H1 (cell line): ENCODE measurements around the gene ARMH3. TPM values are rescaled to one million over a fixed set of nuclear protein-coding genes. Genes with fewer than 3 reads are reported as not detected.
A peak's percentile ranks its signal among the peaks of the same experiment; 100 is the strongest.

Experiments
- CTCF ChIA-PET: fragments of 300-600 bp; sonication (Branson Sonifier 250); formaldehyde crosslinking; loops from one replicate; lab custom pipeline; 2021; ENCODE audit not compliant: partially characterized antibody; lab: Charles Lee
- POLR2A ChIA-PET: fragments of 300-600 bp; sonication (Branson Sonifier 250); formaldehyde crosslinking; loops from one replicate; lab custom pipeline; 2021; ENCODE audit warnings: inconsistent platforms; ENCODE audit not compliant: partially characterized antibody; lab: Charles Lee
- DNase-seq, 2 experiments: peaks; one replicate each; pipeline versions ENCODE4 v3.0.0 to v3.0.0-alpha.2; 2010 to 2022; ENCODE audit warnings: low spot score in 2 of 2, low read depth in 1 of 2, mixed read lengths in 1 of 2
- FAIRE-seq: peaks from 2 replicates; lab custom pipeline; 2011; peaks lifted over from hg19 to GRCh38; lab: Jason Lieb, UNC
- H2AFZ ChIP-seq: 2 replicates; pipeline ENCODE4 v1.8.1; 2012; ENCODE audit warnings: low read length, inconsistent platforms
- H2AK5ac ChIP-seq: 2 replicates; pipeline ENCODE4 v1.6.1; 2013; ENCODE audit warnings: low read depth, low read length
- H2BK120ac ChIP-seq: replicated peaks from 2 replicates; pipeline ENCODE3; 2013; ENCODE audit warnings: low read depth, low read length, inconsistent platforms
- H2BK12ac ChIP-seq: 2 replicates; pipeline ENCODE4 v1.6.1; 2013; ENCODE audit warnings: low read depth, low read length
- H2BK15ac ChIP-seq: 2 replicates; pipeline ENCODE4 v1.6.1; 2013; ENCODE audit warnings: low read length
- H2BK20ac ChIP-seq: 2 replicates; pipeline ENCODE4 v1.6.1; 2013; ENCODE audit warnings: low read length
- H2BK5ac ChIP-seq: 2 replicates; pipeline ENCODE4 v1.6.1; 2013; ENCODE audit warnings: low read depth, low read length
- H3K14ac ChIP-seq: 2 replicates; pipeline ENCODE4 v1.6.1; 2013; ENCODE audit warnings: inconsistent platforms; ENCODE audit not compliant: insufficient read length
- H3K18ac ChIP-seq: 2 replicates; pipeline ENCODE4 v1.6.1; 2013; ENCODE audit warnings: low read length; ENCODE audit errors: extremely low read depth
- H3K23ac ChIP-seq: 2 replicates; pipeline ENCODE4 v1.6.1; 2013; ENCODE audit warnings: inconsistent platforms; ENCODE audit not compliant: insufficient read length
- H3K23me2 ChIP-seq: 2 replicates; pipeline ENCODE4 v1.6.1; 2013; ENCODE audit warnings: low read depth, low read length
- H3K27ac ChIP-seq: 2 replicates; pipeline ENCODE4 v1.6.1; 2011; ENCODE audit warnings: low read depth, low read length, inconsistent platforms
- H3K27me3 ChIP-seq, 4 experiments: replicated peaks in 1 of 4; 1 replicate in 1 of 4; 2 replicates in 3 of 4; pipeline versions ENCODE4 v1.6.1 to v1.8.1; 2011 to 2013; ENCODE audit warnings: low read length in 3 of 4, mild to moderate bottlenecking in 3 of 4, inconsistent platforms in 2 of 4, mixed read lengths in 2 of 4, moderate library complexity in 1 of 4; ENCODE audit not compliant: control insufficient read depth in 3 of 4, insufficient read depth in 3 of 4; ENCODE audit errors: extremely low read depth in 1 of 4
- H3K36me3 ChIP-seq, 4 experiments: 2 replicates each; pipeline versions ENCODE4 v1.6.1 to v1.8.1; 2011 to 2013; ENCODE audit warnings: mild to moderate bottlenecking in 4 of 4, low read length in 3 of 4, moderate library complexity in 2 of 4, control low read depth in 1 of 4, inconsistent platforms in 1 of 4; ENCODE audit not compliant: insufficient read depth in 4 of 4, control insufficient read depth in 2 of 4
- H3K4ac ChIP-seq: replicated peaks from 2 replicates; pipeline ENCODE3; 2013; ENCODE audit warnings: low read length, low read depth, mixed read lengths, inconsistent platforms; ENCODE audit not compliant: insufficient read length
- H3K4me1 ChIP-seq, 4 experiments: replicated peaks in 1 of 4; 1 replicate in 1 of 4; 2 replicates in 3 of 4; pipeline versions ENCODE4 v1.6.1 to v1.8.1; 2011 to 2013; ENCODE audit warnings: low read length in 3 of 4, inconsistent platforms in 2 of 4, mixed read lengths in 1 of 4; ENCODE audit not compliant: insufficient read depth in 4 of 4, control insufficient read depth in 3 of 4
- H3K4me2 ChIP-seq, 2 experiments: 2 replicates each; pipeline versions ENCODE4 v1.6.1 to v1.8.1; 2011 to 2013; ENCODE audit warnings: low read depth in 2 of 2, low read length in 2 of 2, control low read depth in 1 of 2, inconsistent platforms in 1 of 2, mild to moderate bottlenecking in 1 of 2; ENCODE audit not compliant: insufficient read depth in 1 of 2
- H3K4me3 ChIP-seq, 4 experiments: fragments of 200-600, 300-600 bp in 1 of 4; sonication (generic), shearing (Covaris generic), sonication (Bioruptor Twin) in 1 of 4; 2 replicates each; pipeline versions ENCODE4 v1.5.1 to v1.8.1; 2011 to 2016; ENCODE audit warnings: low read length in 4 of 4, low read depth in 3 of 4, control low read depth in 2 of 4, inconsistent platforms in 2 of 4, mild to moderate bottlenecking in 2 of 4, mixed read lengths in 1 of 4, moderate library complexity in 1 of 4; ENCODE audit not compliant: insufficient read depth in 2 of 4; ENCODE audit errors: extremely low read depth in 1 of 4
- H3K56ac ChIP-seq: replicated peaks from 2 replicates; pipeline ENCODE3; 2013; ENCODE audit warnings: low read depth, mild to moderate bottlenecking, mixed read lengths, low read length, inconsistent platforms; ENCODE audit not compliant: insufficient read length
- H3K79me1 ChIP-seq: 2 replicates; pipeline ENCODE4 v1.6.1; 2013; ENCODE audit warnings: low read depth, low read length, control low read depth
- H3K79me2 ChIP-seq, 2 experiments: 2 replicates each; pipeline versions ENCODE4 v1.6.1 to v1.8.1; 2012 to 2013; ENCODE audit warnings: low read length in 2 of 2, mild to moderate bottlenecking in 2 of 2, inconsistent platforms in 1 of 2; ENCODE audit not compliant: insufficient read depth in 2 of 2, control insufficient read depth in 1 of 2
- H3K9ac ChIP-seq, 4 experiments: replicated peaks in 1 of 4; 1 replicate in 1 of 4; 2 replicates in 3 of 4; pipeline versions ENCODE4 v1.6.1 to v1.8.1; 2011 to 2013; ENCODE audit warnings: low read depth in 3 of 4, low read length in 3 of 4, control low read depth in 2 of 4, mild to moderate bottlenecking in 2 of 4, moderate library complexity in 2 of 4, inconsistent platforms in 1 of 4; ENCODE audit errors: extremely low read depth in 1 of 4
- H3K9me3 ChIP-seq, 2 experiments: 2 replicates each; pipeline versions ENCODE4 v1.6.1 to v1.8.1; 2012 to 2013; ENCODE audit warnings: mild to moderate bottlenecking in 2 of 2, moderate library complexity in 2 of 2, control low read depth in 1 of 2, inconsistent platforms in 1 of 2, low read depth in 1 of 2, low read length in 1 of 2, mixed read lengths in 1 of 2; ENCODE audit not compliant: insufficient read depth in 2 of 2
- H4K20me1 ChIP-seq, 2 experiments: replicated peaks in 1 of 2; 2 replicates each; pipeline versions ENCODE3 to v1.8.1; 2011 to 2013; ENCODE audit warnings: inconsistent platforms in 2 of 2, low read length in 2 of 2, mild to moderate bottlenecking in 1 of 2; ENCODE audit not compliant: insufficient read depth in 2 of 2, control insufficient read depth in 1 of 2
- H4K5ac ChIP-seq: 2 replicates; pipeline ENCODE4 v1.6.1; 2013; ENCODE audit warnings: low read length, low read depth, mixed read lengths, inconsistent platforms; ENCODE audit not compliant: insufficient read length
- H4K8ac ChIP-seq: 2 replicates; pipeline ENCODE4 v1.8.0; 2013; ENCODE audit warnings: mild to moderate bottlenecking, moderate library complexity, low read length, inconsistent platforms; ENCODE audit not compliant: insufficient read depth; ENCODE audit errors: extremely low read depth
- H4K91ac ChIP-seq: replicated peaks from 2 replicates; pipeline ENCODE3; 2013; ENCODE audit warnings: low read length, mixed read lengths, inconsistent platforms; ENCODE audit not compliant: insufficient read length
- ATF3 ChIP-seq: IDR thresholded peaks from 2 replicates; pipeline ENCODE4 v1.6.1; 2011; ENCODE audit warnings: low read depth, mild to moderate bottlenecking, low read length; ENCODE audit not compliant: insufficient read depth
- BACH1 ChIP-seq: IDR thresholded peaks from 2 replicates; pipeline ENCODE4 v1.6.1; 2012; ENCODE audit warnings: low read length, improper control_type of control experiment
- EP300 ChIP-seq, 2 experiments: IDR thresholded peaks; 1 replicate in 1 of 2; 2 replicates in 1 of 2; pipeline ENCODE4 v1.6.1; 2011 to 2012; ENCODE audit warnings: low read depth in 2 of 2, low read length in 2 of 2, mild to moderate bottlenecking in 2 of 2, borderline replicate concordance in 1 of 2, inconsistent platforms in 1 of 2, moderate library complexity in 1 of 2
- GTF2F1 ChIP-seq: IDR thresholded peaks from 2 replicates; pipeline ENCODE4 v1.6.1; 2012; ENCODE audit warnings: low read depth, low read length, improper control_type of control experiment, borderline replicate concordance
- JUND ChIP-seq: IDR thresholded peaks from 2 replicates; pipeline ENCODE4 v1.6.1; 2011; ENCODE audit warnings: mild to moderate bottlenecking, improper control_type of control experiment, low read length
- KDM4A ChIP-seq: IDR thresholded peaks from one replicate; pipeline ENCODE4 v1.7.1; 2012; ENCODE audit warnings: low read depth, mild to moderate bottlenecking, moderate library complexity, low read length, inconsistent platforms; ENCODE audit not compliant: severe bottlenecking
- KDM5A ChIP-seq: fragments of 200-600 bp; IDR thresholded peaks from 2 replicates; pipeline ENCODE4 v1.7.1; 2012; ENCODE audit warnings: mild to moderate bottlenecking, low read length, inconsistent platforms, mixed read lengths
- RNF2 ChIP-seq: fragments of 200-900, 300-1000 bp; sonication (generic); IDR thresholded peaks from 2 replicates; pipeline ENCODE4 v1.7.1; 2016; ENCODE audit warnings: borderline replicate concordance, low read depth, mild to moderate bottlenecking, antibody characterized with exemption, low read length; ENCODE audit not compliant: poor library complexity, severe bottlenecking; ENCODE audit errors: missing control alignments
- SAP30 ChIP-seq: fragments of 300-600 bp; sonication (generic); IDR thresholded peaks from 2 replicates; pipeline ENCODE4 v1.7.1; 2012; ENCODE audit warnings: low read length, moderate library complexity, mild to moderate bottlenecking, inconsistent platforms; ENCODE audit not compliant: insufficient read depth, insufficient replicate concordance
- SIN3A ChIP-seq, 2 experiments: IDR thresholded peaks in 1 of 2; conservative IDR thresholded peaks in 1 of 2; 2 replicates each; pipeline ENCODE4 v1.6.1; 2011 to 2012; ENCODE audit warnings: low read length in 2 of 2, improper control_type of control experiment in 1 of 2, low read depth in 1 of 2, mild to moderate bottlenecking in 1 of 2
- WGBS, 2 experiments: shearing (Covaris generic) in 1 of 2; methylation state at CpG; one replicate each; pipeline versions ENCODE4 v1.1.6 to v1.1.7; 2013 to 2015; ENCODE audit warnings: low lambda C conversion rate in 2 of 2, mixed read lengths in 2 of 2, inconsistent platforms in 1 of 2, low coverage in 1 of 2, missing lambda C conversion rate in 1 of 2; ENCODE audit not compliant: insufficient replicate concordance in 2 of 2, insufficient coverage in 1 of 2, insufficient read length in 1 of 2; ENCODE audit errors: extremely low coverage in 1 of 2, missing lambda C conversion rate in 1 of 2; 5-methylcytosine and 5-hydroxymethylcytosine counted together
- polyA plus RNA-seq, 7 experiments: library from polyadenylated mRNA; depleted of rRNA in 3 of 7; stranded (reverse) in 5 of 7; unstranded in 2 of 7; fragments of >200 nt in 5 of 7; fragments of 200-250 nt in 2 of 7; gene quantifications; 1 replicate in 5 of 7; 2 replicates in 1 of 7; 4 replicates in 1 of 7; pipeline versions ENCODE4 v1.2.1 to v1.2.3, GENCODE V29; 2011 to 2013; ENCODE audit warnings: missing spikeins in 2 of 7, mixed read lengths in 2 of 7
- total RNA-seq: library from RNA; stranded (reverse); fragmentation: NEBNext Ultra II Directional; extraction: Animal tissue kit (Norgen Biotek cat#: 25700); gene quantifications from 2 replicates; pipeline ENCODE4 v1.2.1, GENCODE V29; 2021

The ARMH3 gene
- total and polyA plus RNA-seq, 2 of the 8 experiments (the other 6 are each of a cell fraction or from before 2014, with no cell fraction given), result 11.6 to 18.3 TPM

GRCh38 chr10:102066399-102067088 is 10.6 kb upstream of the ARMH3 start:
- Histone ChIP-seq H3K79me2 (no peaks in the 10 kb centered on the region), H3K36me3 (no peaks in the 10 kb centered on the region), H3K14ac (no peak overlapping the region), H4K5ac (no peak overlapping the region), H3K27me3 (peaks cover 0 to 3% (median 1%) of the 10 kb centered on the region in 4 experiments; a peak in 1 of 7 replicates), H2BK15ac (no peak overlapping the region), H4K91ac (peak overlapping the region; percentile 4), H2AK5ac (no peak overlapping the region), H3K18ac (no peak overlapping the region), H2BK12ac (no peak overlapping the region), H3K79me1 (peaks cover 2% of the 10 kb centered on the region; the same call in 1 of the 2 replicates), H2AFZ (no peak overlapping the region), H3K56ac (no peak overlapping the region), H3K4me2 (peak overlapping the region; percentile 51 to 86; a peak in 3 of 4 replicates), H3K4me3 (peak overlapping the region in 1 of 4 experiments; percentile 86; a peak in 3 of 8 replicates), H3K9ac (no peak overlapping the region), H4K20me1 (peaks cover 4 to 11% of the 10 kb centered on the region in 2 experiments), H3K4me1 (peaks cover 0 to 8% (median 4%) of the 10 kb centered on the region in 4 experiments; a peak in 5 of 7 replicates), H2BK120ac (no peak overlapping the region), H4K8ac (no peak overlapping the region), H3K4ac (no peak overlapping the region), H3K23me2 (no peaks in the 10 kb centered on the region; the same call in 1 of the 2 replicates), H2BK20ac (no peak overlapping the region), H3K23ac (no peak overlapping the region), H3K27ac (no peak overlapping the region), H3K9me3 (no peaks in the 10 kb centered on the region), H2BK5ac (no peak overlapping the region)
- FAIRE-seq (no peak), DNase-seq (no peak)
- ChIA-PET CTCF (interaction anchor here (0.6 to 7.7 kb wide), 11 partner anchors 10 to 298 kb away, joined by 3 to 72 read pairs (median 7); no protein-coding TSS in a partner anchor), POLR2A (interaction anchor here (0.5 to 3.3 kb wide), 10 partner anchors 9 to 248 kb away, joined by 3 to 13 read pairs (median 4); partner anchors contain the start of genes ARMH3, OGA and PPRC1)
- 90% methylated on average over 16 of the region's 16 CpGs; no CpG with 5 or more reads in 1 of the 2 experiments for WGBS, 2 experiments
- TF ChIP-seq ATF3 (no peak), GTF2F1 (no peak), SIN3A (conservative IDR thresholded peaks at IDR 0.05 in 1 of 2, IDR thresholded peaks at IDR 0.05 in 1 of 2; ENCODE audit: low read depth in 1 of 2, low read length in 2 of 2) (no peak), RNF2 (no peak), SAP30 (no peak), KDM4A (no peak), BACH1 (no peak), EP300 (IDR thresholded peaks at IDR 0.05; ENCODE audit: borderline replicate concordance in 1 of 2, low read depth in 2 of 2, low read length in 2 of 2) (no peak), KDM5A (no peak), JUND (no peak)
